Measurements from ENCODE around the gene SCPEP1.
A peak's percentile ranks its signal among the peaks of the same experiment; 100 is the strongest.
"Not testable (repeated sequence)": the region's sequence is repeated elsewhere in the genome, so short reads cannot be mapped to it uniquely, and the experiment has no call there.

Gene SCPEP1

DNA sequence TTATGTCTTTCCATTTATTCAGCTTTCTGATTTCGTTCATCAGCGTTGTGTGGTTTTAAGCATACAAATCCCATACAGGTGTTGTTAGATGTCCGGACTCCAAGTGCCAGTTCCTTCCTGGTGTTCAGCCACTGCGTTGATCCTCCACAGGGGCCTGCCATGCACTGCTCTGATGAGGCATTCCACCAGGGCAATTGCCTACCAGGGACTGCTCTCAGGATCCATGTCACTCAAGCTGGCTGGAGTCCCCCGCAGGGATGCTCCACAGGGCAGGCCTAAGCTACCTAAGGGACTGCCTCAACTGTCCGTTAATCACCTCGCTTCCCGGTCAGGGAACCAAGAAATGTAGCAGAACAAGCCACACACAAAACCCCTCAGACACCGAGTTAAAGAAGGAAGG lies 12.7 kb upstream of the SCPEP1 start:
- H3K36me3 ChIP-seq (ENCODE audit: control insufficient read depth in 1 of 2, insufficient read depth in 2 of 2, low read length in 2 of 2); H3K9me3 ChIP-seq (ENCODE audit: control insufficient read depth in 1 of 2, low read length in 2 of 2); H3K27me3 ChIP-seq (ENCODE audit: control insufficient read depth in 1 of 2, insufficient read depth in 2 of 2, low read length in 2 of 2); H3K4me3 ChIP-seq (ENCODE audit: low read depth in 1 of 2, low read length in 2 of 2); H3K27ac ChIP-seq (ENCODE audit: low read depth, low read length); H3K4me1 ChIP-seq (ENCODE audit: control insufficient read depth in 1 of 2, insufficient read depth in 2 of 2, low read length in 2 of 2); H3K9ac ChIP-seq (ENCODE audit: low read depth in 1 of 2, low read length in 2 of 2): not testable (repeated sequence)

DNA sequence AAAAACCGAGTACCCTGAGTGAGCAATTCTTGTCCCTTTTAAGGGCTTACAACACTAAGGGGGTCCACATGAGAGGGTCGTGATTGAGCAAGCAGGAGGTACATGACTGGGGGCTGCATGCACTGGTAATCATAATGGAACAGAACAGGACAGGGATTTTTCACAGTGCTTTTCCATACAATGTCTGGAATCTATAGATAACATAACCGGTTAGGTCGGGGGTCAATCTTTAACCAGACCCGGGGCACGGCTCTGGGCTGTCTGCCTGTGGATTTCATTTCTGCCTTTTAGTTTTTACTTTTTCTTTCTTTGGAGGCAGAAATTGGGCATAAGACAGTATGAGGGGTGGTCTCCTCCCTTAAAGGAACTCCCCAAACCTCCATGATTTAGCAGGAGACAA lies 12.2 kb upstream of the SCPEP1 start:
- not testable (repeated sequence) for H3K4me3 ChIP-seq (ENCODE audit: low read depth in 1 of 2, low read length in 2 of 2); H3K9ac ChIP-seq (ENCODE audit: low read depth in 1 of 2, low read length in 2 of 2); H3K27ac ChIP-seq (ENCODE audit: low read depth, low read length); H3K9me3 ChIP-seq (ENCODE audit: control insufficient read depth in 1 of 2, low read length in 2 of 2); H3K36me3 ChIP-seq (ENCODE audit: control insufficient read depth in 1 of 2, insufficient read depth in 2 of 2, low read length in 2 of 2); H3K4me1 ChIP-seq (ENCODE audit: control insufficient read depth in 1 of 2, insufficient read depth in 2 of 2, low read length in 2 of 2); H3K27me3 ChIP-seq (ENCODE audit: control insufficient read depth in 1 of 2, insufficient read depth in 2 of 2, low read length in 2 of 2)

DNA sequence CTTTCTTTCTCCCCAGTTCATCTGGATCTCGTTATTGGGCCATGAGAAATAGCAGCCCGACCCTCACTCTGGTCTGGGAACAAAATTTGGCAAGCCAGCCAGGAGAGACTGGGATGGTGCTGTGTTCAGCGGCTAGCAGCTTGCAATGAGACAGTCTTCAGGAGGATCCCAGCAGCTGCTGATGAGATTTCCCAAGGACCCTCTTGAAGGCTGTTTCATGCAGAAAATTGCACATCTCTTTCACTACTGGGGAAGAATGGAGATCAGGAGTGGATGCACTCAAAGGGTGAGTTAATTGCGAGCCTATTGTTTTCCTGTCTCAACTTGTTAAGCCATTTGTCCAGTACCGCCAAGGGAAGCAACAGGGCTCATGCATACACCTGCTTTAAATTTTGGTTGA lies 11.6 kb upstream of the SCPEP1 start:
- Histone ChIP-seq H3K9ac (ENCODE audit: low read depth in 1 of 2, low read length in 2 of 2) (no peak overlapping the region), H3K36me3 (ENCODE audit: control insufficient read depth in 1 of 2, insufficient read depth in 2 of 2, low read length in 2 of 2) (no peaks in the 10 kb centered on the region), H3K4me1 (ENCODE audit: control insufficient read depth in 1 of 2, insufficient read depth in 2 of 2, low read length in 2 of 2) (peaks cover 0 to 4% of the 10 kb centered on the region in 2 donors), H3K4me3 (ENCODE audit: low read depth in 1 of 2, low read length in 2 of 2) (no peak overlapping the region), H3K27ac (ENCODE audit: low read depth, low read length) (no peak overlapping the region), H3K9me3 (ENCODE audit: control insufficient read depth in 1 of 2, low read length in 2 of 2) (no peaks in the 10 kb centered on the region), H3K27me3 (ENCODE audit: control insufficient read depth in 1 of 2, insufficient read depth in 2 of 2, low read length in 2 of 2) (no peaks in the 10 kb centered on the region)

DNA sequence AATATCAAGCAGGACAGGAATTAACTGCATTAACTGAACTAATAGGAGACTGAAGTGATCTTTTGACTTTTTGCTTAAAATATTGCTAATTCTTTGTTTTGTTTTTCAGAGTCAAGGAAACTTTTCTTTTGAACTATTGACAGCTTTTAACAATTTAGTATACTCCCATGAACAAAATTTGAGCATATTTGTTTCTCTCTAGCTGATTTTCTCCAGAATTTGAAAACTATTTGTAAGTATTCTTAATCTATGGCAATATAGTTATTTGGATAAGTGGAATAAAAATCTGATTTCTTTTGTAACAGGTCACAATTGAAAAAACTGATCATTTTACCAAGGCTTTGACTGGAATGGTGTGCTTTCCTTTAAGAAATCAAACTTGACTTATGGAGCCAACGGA lies 7.0 kb upstream of the SCPEP1 start:
- H3K9me3 ChIP-seq (ENCODE audit: control insufficient read depth in 1 of 2, low read length in 2 of 2) = no peaks in the 10 kb centered on the region
- no peaks in the 10 kb centered on the region for H3K36me3 ChIP-seq (ENCODE audit: control insufficient read depth in 1 of 2, insufficient read depth in 2 of 2, low read length in 2 of 2)
- no peak overlapping the region for H3K9ac ChIP-seq (ENCODE audit: low read depth in 1 of 2, low read length in 2 of 2)
- H3K4me1 ChIP-seq (ENCODE audit: control insufficient read depth in 1 of 2, insufficient read depth in 2 of 2, low read length in 2 of 2) = peaks cover 0 to 4% of the 10 kb centered on the region in 2 donors
- H3K27ac ChIP-seq (ENCODE audit: low read depth, low read length) = no peak overlapping the region
- H3K4me3 ChIP-seq (ENCODE audit: low read depth in 1 of 2, low read length in 2 of 2) = no peak overlapping the region
- H3K27me3 ChIP-seq (ENCODE audit: control insufficient read depth in 1 of 2, insufficient read depth in 2 of 2, low read length in 2 of 2) = no peaks in the 10 kb centered on the region

DNA sequence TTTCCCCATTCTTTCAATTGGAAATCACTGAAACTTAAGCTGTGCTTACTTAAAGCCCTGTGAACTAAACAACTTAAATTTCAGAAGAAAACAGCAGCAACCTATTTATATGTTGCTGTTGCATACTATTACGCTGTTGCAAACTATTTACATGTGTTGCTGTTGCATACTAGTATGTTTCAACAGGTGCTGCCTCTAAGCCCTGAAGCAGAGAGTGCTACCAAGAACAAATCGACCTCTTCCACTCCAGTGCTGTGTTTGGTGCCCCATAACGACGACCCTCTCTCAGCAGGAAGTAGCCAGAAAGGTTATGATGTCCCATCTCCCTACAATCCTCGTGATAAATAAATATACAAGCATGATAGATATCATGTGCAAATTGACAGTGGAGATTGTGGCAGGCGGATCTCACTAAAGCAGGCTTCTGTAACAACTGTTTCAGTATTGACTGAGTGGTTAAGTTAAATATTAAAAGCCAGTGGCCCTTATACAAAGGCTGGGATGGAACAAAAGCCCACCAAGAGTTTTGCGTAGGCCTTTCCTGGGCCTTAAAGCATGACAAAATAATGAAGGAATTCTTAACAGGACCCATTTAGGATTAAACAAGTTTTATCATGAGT lies 5.7 kb upstream of the SCPEP1 start:
- Histone ChIP-seq H3K4me3 (ENCODE audit: low read depth in 1 of 2, low read length in 2 of 2) (no peak overlapping the region), H3K36me3 (ENCODE audit: control insufficient read depth in 1 of 2, insufficient read depth in 2 of 2, low read length in 2 of 2) (no peaks in the 10 kb centered on the region), H3K4me1 (ENCODE audit: control insufficient read depth in 1 of 2, insufficient read depth in 2 of 2, low read length in 2 of 2) (no peaks in the 10 kb centered on the region), H3K9ac (ENCODE audit: low read depth in 1 of 2, low read length in 2 of 2) (no peak overlapping the region), H3K27ac (ENCODE audit: low read depth, low read length) (no peak overlapping the region), H3K9me3 (ENCODE audit: control insufficient read depth in 1 of 2, low read length in 2 of 2) (no peaks in the 10 kb centered on the region), H3K27me3 (ENCODE audit: control insufficient read depth in 1 of 2, insufficient read depth in 2 of 2, low read length in 2 of 2) (no peaks in the 10 kb centered on the region)

DNA sequence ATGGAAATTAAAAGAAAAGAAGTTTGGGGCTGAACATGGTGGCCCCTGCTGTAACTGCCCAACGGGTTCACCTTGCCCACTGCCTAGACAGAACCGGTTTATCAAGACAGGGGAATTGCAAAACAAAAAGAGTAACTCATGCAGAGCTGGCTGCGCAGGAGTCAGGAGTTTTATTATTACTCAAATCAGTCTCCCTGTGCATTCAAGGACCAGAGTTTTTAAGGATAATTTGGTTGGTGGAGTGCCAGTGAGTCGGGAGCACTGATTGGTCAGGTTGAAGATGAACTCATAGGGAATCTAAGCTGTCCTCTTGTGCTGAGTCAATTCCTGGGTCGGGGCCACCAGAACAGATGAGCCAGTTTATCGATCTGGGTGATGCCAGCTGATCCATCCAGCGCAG lies 4.4 kb upstream of the SCPEP1 start:
- no peaks in the 10 kb centered on the region for H3K9me3 ChIP-seq (ENCODE audit: control insufficient read depth in 1 of 2, low read length in 2 of 2)
- H3K9ac ChIP-seq (ENCODE audit: low read depth in 1 of 2, low read length in 2 of 2) = no peak overlapping the region
- H3K4me1 ChIP-seq (ENCODE audit: control insufficient read depth in 1 of 2, insufficient read depth in 2 of 2, low read length in 2 of 2) = peaks cover 2 to 3% of the 10 kb centered on the region in 2 donors
- no peaks in the 10 kb centered on the region for H3K36me3 ChIP-seq (ENCODE audit: control insufficient read depth in 1 of 2, insufficient read depth in 2 of 2, low read length in 2 of 2)
- no peaks in the 10 kb centered on the region for H3K27me3 ChIP-seq (ENCODE audit: control insufficient read depth in 1 of 2, insufficient read depth in 2 of 2, low read length in 2 of 2)
- H3K4me3 ChIP-seq (ENCODE audit: low read depth in 1 of 2, low read length in 2 of 2) = no peak overlapping the region
- H3K27ac ChIP-seq (ENCODE audit: low read depth, low read length) = no peak overlapping the region

DNA sequence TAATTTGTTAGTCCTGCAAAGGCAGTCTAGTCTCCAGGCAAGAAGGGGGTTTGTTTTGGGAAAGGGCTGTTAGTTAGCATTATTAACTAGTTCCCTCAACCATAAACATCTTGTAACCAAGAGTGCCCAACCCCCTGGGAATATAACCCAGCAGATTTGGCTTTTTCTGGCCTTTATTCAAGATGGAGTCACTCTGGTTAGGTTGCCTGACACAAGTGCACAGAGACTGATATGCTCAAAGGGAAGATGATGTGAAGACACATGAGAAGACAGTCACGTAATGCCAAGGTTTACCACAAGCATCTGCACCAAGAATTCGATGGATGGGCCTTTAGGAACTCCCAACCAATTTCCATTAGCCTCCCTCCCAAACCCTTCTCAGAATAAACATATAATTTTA lies 3.9 kb upstream of the SCPEP1 start:
- Histone ChIP-seq H3K27me3 (ENCODE audit: control insufficient read depth in 1 of 2, insufficient read depth in 2 of 2, low read length in 2 of 2) (no peaks in the 10 kb centered on the region), H3K9ac (ENCODE audit: low read depth in 1 of 2, low read length in 2 of 2) (no peak overlapping the region), H3K4me1 (ENCODE audit: control insufficient read depth in 1 of 2, insufficient read depth in 2 of 2, low read length in 2 of 2) (peaks cover 7 to 8% of the 10 kb centered on the region in 2 donors), H3K36me3 (ENCODE audit: control insufficient read depth in 1 of 2, insufficient read depth in 2 of 2, low read length in 2 of 2) (no peaks in the 10 kb centered on the region), H3K9me3 (ENCODE audit: control insufficient read depth in 1 of 2, low read length in 2 of 2) (no peaks in the 10 kb centered on the region), H3K4me3 (ENCODE audit: low read depth in 1 of 2, low read length in 2 of 2) (no peak overlapping the region), H3K27ac (ENCODE audit: low read depth, low read length) (no peak overlapping the region)

DNA sequence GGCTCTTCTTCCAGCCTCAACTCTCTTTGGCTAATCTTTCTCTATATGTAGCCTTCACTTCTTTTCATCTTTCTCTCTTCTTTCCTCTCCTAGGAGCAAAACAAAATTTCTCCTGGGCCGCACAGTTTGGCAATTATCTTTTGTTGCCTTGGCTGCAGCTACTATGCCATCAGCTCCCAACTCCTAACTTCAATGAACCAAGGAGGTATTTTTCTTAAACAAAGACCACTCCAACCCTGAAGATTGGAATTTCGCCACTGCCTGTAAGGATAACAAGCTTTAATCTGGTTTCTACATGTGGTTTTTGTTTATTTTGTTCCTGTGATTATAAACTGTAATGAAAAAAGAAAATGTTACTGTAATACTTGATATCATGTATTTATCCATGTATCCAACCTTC lies 2.3 kb upstream of the SCPEP1 start:
- Histone ChIP-seq H3K4me3 (ENCODE audit: low read depth in 1 of 2, low read length in 2 of 2) (no peak overlapping the region), H3K9me3 (ENCODE audit: control insufficient read depth in 1 of 2, low read length in 2 of 2) (no peaks in the 10 kb centered on the region), H3K27ac (ENCODE audit: low read depth, low read length) (no peak overlapping the region), H3K36me3 (ENCODE audit: control insufficient read depth in 1 of 2, insufficient read depth in 2 of 2, low read length in 2 of 2) (no peaks in the 10 kb centered on the region), H3K9ac (ENCODE audit: low read depth in 1 of 2, low read length in 2 of 2) (no peak overlapping the region), H3K27me3 (ENCODE audit: control insufficient read depth in 1 of 2, insufficient read depth in 2 of 2, low read length in 2 of 2) (no peaks in the 10 kb centered on the region), H3K4me1 (ENCODE audit: control insufficient read depth in 1 of 2, insufficient read depth in 2 of 2, low read length in 2 of 2) (peaks cover 12 to 13% of the 10 kb centered on the region in 2 donors)

DNA sequence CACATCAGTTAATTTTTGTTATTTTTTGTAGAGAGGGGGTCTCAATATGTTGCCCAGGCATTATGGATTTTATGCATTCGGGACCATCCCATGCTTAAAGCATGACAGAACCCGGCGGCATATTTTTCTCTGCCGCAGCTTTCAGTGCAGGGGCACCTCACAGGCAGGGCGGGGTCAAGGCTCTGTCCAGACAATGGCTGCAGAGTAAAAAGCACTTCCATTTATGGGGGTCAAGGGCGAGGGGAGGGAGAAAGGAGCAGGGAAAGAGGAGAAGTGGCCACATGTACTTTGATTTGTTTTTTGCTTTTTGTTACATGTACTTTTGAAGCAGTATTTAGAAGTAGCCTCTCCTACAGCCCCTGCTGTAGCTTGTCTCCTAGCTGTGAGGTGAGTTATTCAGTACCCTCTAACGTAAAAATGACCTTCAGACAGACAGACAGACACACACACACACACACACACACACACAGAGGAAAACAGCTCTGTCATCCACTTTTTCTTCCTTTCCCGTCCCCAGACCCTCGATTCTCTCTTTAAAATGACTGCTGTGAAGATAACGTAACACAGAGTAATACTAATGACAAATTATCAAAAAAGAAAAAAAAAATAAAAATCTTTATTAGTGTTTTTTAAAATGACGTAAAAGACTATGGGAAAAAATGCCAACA lies 856 bp upstream of the SCPEP1 start:
- Histone ChIP-seq H3K36me3 (ENCODE audit: control insufficient read depth in 1 of 2, insufficient read depth in 2 of 2, low read length in 2 of 2) (peaks cover 0 to 4% of the 10 kb centered on the region in 2 donors), H3K9me3 (ENCODE audit: control insufficient read depth in 1 of 2, low read length in 2 of 2) (no peaks in the 10 kb centered on the region), H3K4me1 (ENCODE audit: control insufficient read depth in 1 of 2, insufficient read depth in 2 of 2, low read length in 2 of 2) (peaks cover 12 to 13% of the 10 kb centered on the region in 2 donors), H3K9ac (ENCODE audit: low read depth in 1 of 2, low read length in 2 of 2) (peak overlapping the region in 1 of 2 donors; percentile 25), H3K27me3 (ENCODE audit: control insufficient read depth in 1 of 2, insufficient read depth in 2 of 2, low read length in 2 of 2) (no peaks in the 10 kb centered on the region), H3K27ac (ENCODE audit: low read depth, low read length) (no peak overlapping the region), H3K4me3 (ENCODE audit: low read depth in 1 of 2, low read length in 2 of 2) (peak overlapping the region; percentile 78 to 92)

DNA sequence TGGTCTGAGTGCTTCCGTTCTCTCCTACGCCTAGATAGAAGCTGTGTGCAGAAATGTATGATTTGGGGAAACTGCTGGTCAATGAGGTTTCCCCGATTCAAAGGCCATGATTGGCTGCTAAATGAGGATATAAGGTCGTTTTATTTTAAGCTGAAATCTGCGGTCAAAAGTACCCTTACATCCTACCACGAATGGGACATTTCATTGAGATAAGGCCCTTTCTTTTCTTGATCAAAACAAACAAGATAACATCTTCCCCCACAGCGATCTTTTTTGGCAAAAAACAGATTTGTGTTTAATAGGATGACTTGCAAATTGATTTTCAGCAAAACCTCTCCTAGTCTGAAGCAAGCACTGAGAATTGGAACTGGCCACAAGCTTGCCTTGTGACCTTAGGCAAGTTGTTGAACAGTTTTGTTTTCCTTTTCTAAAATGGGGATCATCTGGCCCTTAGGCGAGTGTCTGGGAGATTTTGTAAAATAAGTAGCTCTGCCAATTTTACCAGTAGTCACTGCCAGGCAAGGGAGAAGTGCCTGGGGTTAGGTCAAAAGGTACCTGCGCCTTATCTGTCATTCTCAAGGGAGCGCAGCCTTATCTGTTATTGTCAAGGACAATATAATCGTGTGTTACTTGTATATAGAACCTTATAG lies 635 bp downstream of the SCPEP1 start:
- Histone ChIP-seq H3K36me3 (ENCODE audit: control insufficient read depth in 1 of 2, insufficient read depth in 2 of 2, low read length in 2 of 2) (peaks cover 0 to 4% of the 10 kb centered on the region in 2 donors), H3K27me3 (ENCODE audit: control insufficient read depth in 1 of 2, insufficient read depth in 2 of 2, low read length in 2 of 2) (no peaks in the 10 kb centered on the region), H3K9ac (ENCODE audit: low read depth in 1 of 2, low read length in 2 of 2) (peak overlapping the region; percentile 45 to 59), H3K9me3 (ENCODE audit: control insufficient read depth in 1 of 2, low read length in 2 of 2) (no peaks in the 10 kb centered on the region), H3K4me3 (ENCODE audit: low read depth in 1 of 2, low read length in 2 of 2) (peak overlapping the region; percentile 78 to 92), H3K4me1 (ENCODE audit: control insufficient read depth in 1 of 2, insufficient read depth in 2 of 2, low read length in 2 of 2) (peaks cover 12 to 13% of the 10 kb centered on the region in 2 donors), H3K27ac (ENCODE audit: low read depth, low read length) (no peak overlapping the region)

Data from duodenal mucosa (tissue), 2 donors.